Stromal cell of bone marrow (primary cell): ENCODE data around the gene RAC2.
A peak's percentile ranks its signal among the peaks of the same experiment; 100 is the strongest.

Experiments
- DNase-seq: peaks from one replicate; pipeline ENCODE4 v3.0.0-alpha.2; 2012; ENCODE audit warnings: low read depth

RAC2 gene

GRCh38 chr22:37244114-37244921, at the start of gene RAC2:
Gene RAC2 (minus strand): TSS chr22:37244269. CDS start chr22:37244148, 121 bp downstream.
- no peak for DNase-seq

- DNase-seq, result no peak
Measured at GRCh38 chr22:37293172-37293571, 49.1 kb upstream of the RAC2 start.

- no peak for DNase-seq
Measured at GRCh38 chr22:37292641-37293040, 48.6 kb upstream of the RAC2 start.

- DNase-seq, result no peak
Measured at GRCh38 chr22:37291559-37292298, 47.7 kb upstream of the RAC2 start.

GRCh38 chr22:37290737-37291136, 46.7 kb upstream of the RAC2 start:
- peak; percentile 43 for DNase-seq

- DNase-seq, result no peak
Measured at GRCh38 chr22:37289156-37289735, 45.2 kb upstream of the RAC2 start.

GRCh38 chr22:37288521-37288920, 44.5 kb upstream of the RAC2 start:
- DNase-seq, result no peak

GRCh38 chr22:37287550-37287951, 43.5 kb upstream of the RAC2 start:
- no peak for DNase-seq

GRCh38 chr22:37285937-37286336, 41.9 kb upstream of the RAC2 start:
- no peak for DNase-seq

- no peak for DNase-seq
Measured at GRCh38 chr22:37284805-37285355, 40.8 kb upstream of the RAC2 start.

- no peak for DNase-seq
Measured at GRCh38 chr22:37284126-37284804, 40.2 kb upstream of the RAC2 start.

- DNase-seq, result no peak
Measured at GRCh38 chr22:37283393-37283937, 39.4 kb upstream of the RAC2 start.

- no peak for DNase-seq
Measured at GRCh38 chr22:37282385-37282677, 38.3 kb upstream of the RAC2 start, which contains the start of gene CYTH4. Gene CYTH4 (plus strand): TSS chr22:37282508. CDS start chr22:37282570, 62 bp downstream.

- no peak for DNase-seq
Measured at GRCh38 chr22:37281646-37282384, 37.7 kb upstream of the RAC2 start.

GRCh38 chr22:37281195-37281594, 37.1 kb upstream of the RAC2 start:
- DNase-seq, result no peak

- DNase-seq, result no peak
Measured at GRCh38 chr22:37280718-37281117, 36.6 kb upstream of the RAC2 start.

GRCh38 chr22:37279331-37280181, 35.5 kb upstream of the RAC2 start:
- DNase-seq, result no peak

- no peak for DNase-seq
Measured at GRCh38 chr22:37278261-37278660, 34.2 kb upstream of the RAC2 start.

GRCh38 chr22:37277384-37277783, 33.3 kb upstream of the RAC2 start:
- DNase-seq, result no peak

GRCh38 chr22:37276776-37277175, 32.7 kb upstream of the RAC2 start:
- DNase-seq, result no peak
